Right ventricle myocardium inferior (tissue), 1 donor: ENCODE results near the gene GNA14. TPM values are rescaled to one million over a fixed set of nuclear protein-coding genes. Genes with fewer than 3 reads are reported as not detected.
"Not testable (repeated sequence)": the region's sequence is repeated elsewhere in the genome, so short reads cannot be mapped to it uniquely, and the experiment has no call there.

ENCODE experiments used
- ATAC-seq: fragments of 200-7000 bp; cut with Tn5 transposase; one replicate; pipeline ENCODE4 v1.9.1; 2020; ENCODE audit warnings: mild to moderate bottlenecking, moderate library complexity
- DNase-seq: peaks from one replicate; pipeline ENCODE4 v3.0.0; 2021; ENCODE audit errors: missing footprints
- intact Hi-C: fragments of 100-400 bp; cut with DNase I; formaldehyde crosslinking; loops from one replicate; pipeline ENCODE4 v1.11.0; 2022
- total RNA-seq: library from RNA; stranded (reverse); fragmentation: NEBNext Ultra II Directional; extraction: Animal tissue kit (Norgen Biotek cat#: 25700); gene quantifications from one replicate; pipeline ENCODE4 v1.2.1, GENCODE V29; 2021
- donor health status: DM: no; HTN: yes; CAD: no; lungs with severe emphysema.

Gene GNA14
- total RNA-seq, 1 donor from 2014 or later, result 2.6 TPM

GRCh38 chr9:77447646-77448045 lies 200.5 kb downstream of the GNA14 start:
- intact Hi-C loops, result no loop called here
- ATAC-seq (no peak), DNase-seq (no peak)

GRCh38 chr9:77442436-77442835 lies 205.7 kb downstream of the GNA14 start:
- intact Hi-C loops, result no loop called here
- ATAC-seq, result no peak
- no peak for DNase-seq

GRCh38 chr9:77441124-77441523 lies 207.0 kb downstream of the GNA14 start:
- intact Hi-C loops, DNase-seq, ATAC-seq: not testable (repeated sequence)

GRCh38 chr9:77440057-77440456 lies 208.1 kb downstream of the GNA14 start:
- peak; percentile 52 for ATAC-seq
- intact Hi-C loops, result no loop called here

GRCh38 chr9:77438653-77439052 lies 209.5 kb downstream of the GNA14 start:
- intact Hi-C loops, result no loop called here
- no peak for ATAC-seq
- no peak for DNase-seq

More at GRCh38 chr9:77440057-77440456, 208.1 kb downstream of the GNA14 start:
- DNase-seq, result no peak

GRCh38 chr9:77435688-77436087 lies 212.4 kb downstream of the GNA14 start:
- no peak for DNase-seq
- intact Hi-C loops, result no loop called here
- ATAC-seq, result peak; percentile 66

GRCh38 chr9:77435277-77435676 lies 212.8 kb downstream of the GNA14 start:
- intact Hi-C loops, result no loop called here
- peak; percentile 81 for ATAC-seq

GRCh38 chr9:77433675-77434445 lies 214.3 kb downstream of the GNA14 start:
- peak; percentile 80 for ATAC-seq
- DNase-seq, result peak; percentile 82
- intact Hi-C loops, result loop anchor here (5.0 kb wide), 1 partner anchor 318 kb away; no protein-coding TSS in a partner anchor

More at GRCh38 chr9:77435277-77435676, 212.8 kb downstream of the GNA14 start:
- no peak for DNase-seq

- intact Hi-C loops, result loop anchor here (5.0 kb wide), 1 partner anchor 320 kb away; no protein-coding TSS in a partner anchor
- ATAC-seq (no peak), DNase-seq (no peak)
Observed at GRCh38 chr9:77432053-77432452, 216.1 kb downstream of the GNA14 start.

GRCh38 chr9:77429928-77430327 lies 218.2 kb downstream of the GNA14 start:
- no peak for ATAC-seq
- no peak for DNase-seq
- intact Hi-C loops, result loop anchor here (5.0 kb wide), 1 partner anchor 322 kb away; no protein-coding TSS in a partner anchor

- DNase-seq, result no peak
- no peak for ATAC-seq
- intact Hi-C loops, result no loop called here
Observed at GRCh38 chr9:77427256-77427927, 220.7 kb downstream of the GNA14 start.

GRCh38 chr9:77426712-77427111 lies 221.4 kb downstream of the GNA14 start:
- ATAC-seq, result no peak
- DNase-seq, result no peak
- intact Hi-C loops, result no loop called here

- intact Hi-C loops, result no loop called here
- DNase-seq (no peak), ATAC-seq (no peak)
Observed at GRCh38 chr9:77424993-77425392, 223.1 kb downstream of the GNA14 start.

- intact Hi-C loops, result no loop called here
- DNase-seq (no peak), ATAC-seq (no peak)
Observed at GRCh38 chr9:77423841-77424240, 224.3 kb downstream of the GNA14 start.

GRCh38 chr9:77422969-77423368 lies 225.2 kb downstream of the GNA14 start:
- no peak for ATAC-seq
- intact Hi-C loops, result no loop called here
- no peak for DNase-seq

GRCh38 chr9:77421506-77422265 lies 226.4 kb downstream of the GNA14 start:
- intact Hi-C loops, result no loop called here
- DNase-seq (no peak), ATAC-seq (no peak)

- intact Hi-C loops, result no loop called here
- ATAC-seq (no peak), DNase-seq (no peak)
Observed at GRCh38 chr9:77420641-77421040, 227.5 kb downstream of the GNA14 start.

- DNase-seq (no peak), ATAC-seq (no peak)
- intact Hi-C loops, result no loop called here
Observed at GRCh38 chr9:77418226-77418625, 229.9 kb downstream of the GNA14 start.

- ATAC-seq, result peak; percentile 23
- intact Hi-C loops, result no loop called here
- DNase-seq, result no peak
Observed at GRCh38 chr9:77417566-77417965, 230.6 kb downstream of the GNA14 start.
